ENCODE data around the gene CAD.

CAD gene

DNA sequence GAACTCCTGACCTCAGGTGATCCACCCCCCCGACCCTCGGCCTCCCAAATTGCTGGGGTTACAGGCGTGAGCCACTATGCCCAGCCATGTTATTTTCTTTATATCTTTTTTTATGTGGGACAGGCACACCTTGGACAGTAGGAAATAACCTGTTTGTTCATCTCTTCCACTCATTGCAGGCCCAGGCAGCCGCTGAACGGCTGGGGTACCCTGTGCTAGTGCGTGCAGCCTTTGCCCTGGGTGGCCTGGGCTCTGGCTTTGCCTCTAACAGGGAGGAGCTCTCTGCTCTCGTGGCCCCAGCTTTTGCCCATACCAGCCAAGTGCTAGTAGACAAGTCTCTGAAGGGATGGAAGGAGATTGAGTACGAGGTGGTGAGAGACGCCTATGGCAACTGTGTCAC is 8.4 kb downstream of the CAD start:
- TF ChIP-seq, protein P1, sequence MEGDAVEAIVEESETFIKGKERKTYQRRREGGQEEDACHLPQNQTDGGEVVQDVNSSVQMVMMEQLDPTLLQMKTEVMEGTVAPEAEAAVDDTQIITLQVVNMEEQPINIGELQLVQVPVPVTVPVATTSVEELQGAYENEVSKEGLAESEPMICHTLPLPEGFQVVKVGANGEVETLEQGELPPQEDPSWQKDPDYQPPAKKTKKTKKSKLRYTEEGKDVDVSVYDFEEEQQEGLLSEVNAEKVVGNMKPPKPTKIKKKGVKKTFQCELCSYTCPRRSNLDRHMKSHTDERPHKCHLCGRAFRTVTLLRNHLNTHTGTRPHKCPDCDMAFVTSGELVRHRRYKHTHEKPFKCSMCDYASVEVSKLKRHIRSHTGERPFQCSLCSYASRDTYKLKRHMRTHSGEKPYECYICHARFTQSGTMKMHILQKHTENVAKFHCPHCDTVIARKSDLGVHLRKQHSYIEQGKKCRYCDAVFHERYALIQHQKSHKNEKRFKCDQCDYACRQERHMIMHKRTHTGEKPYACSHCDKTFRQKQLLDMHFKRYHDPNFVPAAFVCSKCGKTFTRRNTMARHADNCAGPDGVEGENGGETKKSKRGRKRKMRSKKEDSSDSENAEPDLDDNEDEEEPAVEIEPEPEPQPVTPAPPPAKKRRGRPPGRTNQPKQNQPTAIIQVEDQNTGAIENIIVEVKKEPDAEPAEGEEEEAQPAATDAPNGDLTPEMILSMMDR (IDR thresholded peaks at IDR 0.05; ENCODE audit: insufficient read depth, low read depth, low read length, missing control alignments), result no peak
- no peak overlapping the region for H3K4me3 ChIP-seq (ENCODE audit: low read length)
- no peak for DNase-seq (ENCODE audit: low read depth)

DNA sequence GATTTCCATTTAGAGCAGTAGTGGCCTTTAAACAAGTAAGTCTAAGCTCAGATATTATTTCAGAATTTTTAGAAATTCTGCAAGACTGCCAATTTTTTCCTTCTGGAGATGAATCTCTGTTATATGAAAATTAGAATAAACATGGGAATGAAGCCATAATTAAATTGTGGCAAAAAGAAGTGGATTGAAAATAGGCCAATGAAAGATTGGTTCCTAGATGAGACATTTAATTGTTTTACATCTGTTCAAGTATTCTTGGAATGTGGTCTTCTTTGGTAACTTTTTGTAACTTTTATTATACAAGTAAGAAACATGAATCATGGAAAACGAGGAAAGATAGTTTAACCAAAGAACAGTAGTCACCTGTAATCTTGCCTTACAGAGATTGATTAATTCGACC is 10.3 kb downstream of the CAD start:
- TF ChIP-seq, protein P1 (IDR thresholded peaks at IDR 0.05; ENCODE audit: insufficient read depth, low read depth, low read length, missing control alignments), result no peak
- no peak for DNase-seq (ENCODE audit: low read depth)
- no peak overlapping the region for H3K4me3 ChIP-seq (ENCODE audit: low read length)

DNA sequence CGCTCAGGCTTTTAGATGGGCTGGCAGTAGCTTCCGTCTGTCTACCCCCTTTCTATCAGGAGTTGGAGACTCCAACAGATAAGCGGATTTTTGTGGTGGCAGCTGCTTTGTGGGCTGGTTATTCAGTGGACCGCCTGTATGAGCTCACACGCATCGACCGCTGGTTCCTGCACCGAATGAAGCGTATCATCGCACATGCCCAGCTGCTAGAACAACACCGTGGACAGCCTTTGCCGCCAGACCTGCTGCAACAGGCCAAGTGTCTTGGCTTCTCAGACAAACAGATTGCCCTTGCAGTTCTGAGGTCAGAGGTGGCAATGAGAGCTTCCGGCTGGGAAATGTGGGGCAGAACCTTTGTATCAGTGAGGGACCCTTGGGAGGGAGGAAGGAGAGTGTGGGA is 14.8 kb downstream of the CAD start:
- no peak overlapping the region for H3K4me3 ChIP-seq (ENCODE audit: low read length)
- no peak for DNase-seq (ENCODE audit: low read depth)
- TF ChIP-seq, protein P1 (IDR thresholded peaks at IDR 0.05; ENCODE audit: insufficient read depth, low read depth, low read length, missing control alignments), result no peak

DNA sequence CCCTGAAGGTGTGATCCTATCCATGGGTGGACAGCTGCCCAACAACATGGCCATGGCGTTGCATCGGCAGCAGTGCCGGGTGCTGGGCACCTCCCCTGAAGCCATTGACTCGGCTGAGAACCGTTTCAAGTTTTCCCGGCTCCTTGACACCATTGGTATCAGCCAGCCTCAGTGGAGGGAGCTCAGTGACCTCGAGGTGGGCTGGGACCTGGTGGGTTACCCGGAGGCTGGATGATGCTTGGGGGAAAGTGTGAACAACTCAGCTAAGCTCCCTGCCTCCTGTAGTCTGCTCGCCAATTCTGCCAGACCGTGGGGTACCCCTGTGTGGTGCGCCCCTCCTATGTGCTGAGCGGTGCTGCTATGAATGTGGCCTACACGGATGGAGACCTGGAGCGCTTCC is 16.2 kb downstream of the CAD start:
- TF ChIP-seq, protein P1 (IDR thresholded peaks at IDR 0.05; ENCODE audit: insufficient read depth, low read depth, low read length, missing control alignments), result no peak
- H3K4me3 ChIP-seq (ENCODE audit: low read length), result no peak overlapping the region
- no peak for DNase-seq (ENCODE audit: low read depth)

DNA sequence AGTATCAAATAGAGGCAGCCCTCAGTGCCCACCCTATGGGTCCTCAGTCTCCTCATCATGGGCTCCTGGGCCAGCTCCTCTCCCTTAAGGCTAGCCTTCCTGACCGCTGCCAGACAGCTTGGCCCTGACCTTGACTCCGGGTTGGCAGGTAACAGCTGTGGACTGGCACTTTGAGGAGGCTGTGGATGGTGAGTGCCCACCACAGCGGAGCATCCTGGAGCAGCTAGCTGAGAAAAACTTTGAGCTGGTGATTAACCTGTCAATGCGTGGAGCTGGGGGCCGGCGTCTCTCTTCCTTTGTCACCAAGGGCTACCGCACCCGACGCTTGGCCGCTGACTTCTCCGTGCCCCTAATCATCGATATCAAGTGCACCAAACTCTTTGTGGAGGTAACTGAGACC is 19.0 kb downstream of the CAD start:
- TF ChIP-seq, protein P1 (IDR thresholded peaks at IDR 0.05; ENCODE audit: insufficient read depth, low read depth, low read length, missing control alignments), result no peak
- DNase-seq (ENCODE audit: low read depth), result no peak

DNA sequence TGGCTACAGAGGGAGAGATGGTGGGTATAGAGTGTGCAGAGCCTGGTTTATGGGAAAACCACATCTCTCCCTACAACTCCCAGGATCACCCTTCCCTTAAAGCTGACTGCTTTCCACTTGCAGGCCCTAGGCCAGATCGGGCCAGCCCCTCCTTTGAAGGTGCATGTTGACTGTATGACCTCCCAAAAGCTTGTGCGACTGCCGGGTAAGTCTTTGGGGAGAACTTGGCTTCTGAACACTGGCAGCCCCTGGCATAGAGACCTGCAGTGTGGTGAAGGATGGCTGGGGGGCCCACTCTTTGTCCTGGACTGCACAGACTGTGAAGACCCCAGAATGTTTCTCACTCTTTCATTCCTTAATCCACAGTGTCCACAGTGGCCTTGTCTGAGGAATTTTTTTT is 19.5 kb downstream of the CAD start:
- no peak overlapping the region for H3K4me3 ChIP-seq (ENCODE audit: low read length)
- TF ChIP-seq, protein P1 (IDR thresholded peaks at IDR 0.05; ENCODE audit: insufficient read depth, low read depth, low read length, missing control alignments), result no peak

More for the DNA sequence above, 19.0 kb downstream of the CAD start:
- H3K4me3 ChIP-seq (ENCODE audit: low read length), result no peak overlapping the region

DNA sequence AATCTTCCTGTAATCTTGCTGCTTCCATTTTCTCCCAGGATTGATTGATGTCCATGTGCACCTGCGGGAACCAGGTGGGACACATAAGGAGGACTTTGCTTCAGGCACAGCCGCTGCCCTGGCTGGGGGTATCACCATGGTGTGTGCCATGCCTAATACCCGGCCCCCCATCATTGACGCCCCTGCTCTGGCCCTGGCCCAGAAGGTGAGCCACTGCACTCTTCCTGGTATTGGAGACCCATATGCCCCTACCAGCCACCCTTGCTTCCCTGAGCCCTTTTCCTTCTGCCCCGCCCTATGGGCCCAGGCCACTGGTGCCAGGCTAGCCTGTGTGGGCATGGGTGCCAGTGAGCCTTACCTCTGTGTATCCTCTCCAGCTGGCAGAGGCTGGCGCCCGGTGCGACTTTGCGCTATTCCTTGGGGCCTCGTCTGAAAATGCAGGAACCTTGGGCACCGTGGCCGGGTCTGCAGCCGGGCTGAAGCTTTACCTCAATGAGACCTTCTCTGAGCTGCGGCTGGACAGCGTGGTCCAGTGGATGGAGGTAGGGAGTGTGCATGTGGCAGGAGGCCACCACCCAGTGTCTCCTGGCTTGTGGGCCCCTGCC is 20.3 kb downstream of the CAD start:
- TF ChIP-seq, protein P1 (IDR thresholded peaks at IDR 0.05; ENCODE audit: insufficient read depth, low read depth, low read length, missing control alignments), result no peak
- no peak for DNase-seq (ENCODE audit: low read depth)
- H3K4me3 ChIP-seq (ENCODE audit: low read length), result no peak overlapping the region

More for the DNA sequence above, 19.5 kb downstream of the CAD start:
- DNase-seq (ENCODE audit: low read depth), result no peak
